Mesenteric fat pad (tissue), 1 donor: Measurements from ENCODE around the gene CDIP1. TPM values are rescaled to one million over a fixed set of nuclear protein-coding genes. Genes with fewer than 3 reads are reported as not detected.

Experiments used
- DNase-seq: peaks from one replicate; pipeline ENCODE4 v3.0.0-alpha.2; 2020; ENCODE audit warnings: low spot score
- total RNA-seq: library from RNA; stranded (reverse); fragmentation: NEBNext Ultra II Directional; extraction: Animal tissue kit (Norgen Biotek cat#: 25700); gene quantifications from one replicate; pipeline ENCODE4 v1.2.1, GENCODE V29; 2021
- donor health status: DM: yes; HTN: yes; CAD: no.

Gene CDIP1
- total RNA-seq, 1 donor from 2014 or later, result 24.8 TPM

DNA sequence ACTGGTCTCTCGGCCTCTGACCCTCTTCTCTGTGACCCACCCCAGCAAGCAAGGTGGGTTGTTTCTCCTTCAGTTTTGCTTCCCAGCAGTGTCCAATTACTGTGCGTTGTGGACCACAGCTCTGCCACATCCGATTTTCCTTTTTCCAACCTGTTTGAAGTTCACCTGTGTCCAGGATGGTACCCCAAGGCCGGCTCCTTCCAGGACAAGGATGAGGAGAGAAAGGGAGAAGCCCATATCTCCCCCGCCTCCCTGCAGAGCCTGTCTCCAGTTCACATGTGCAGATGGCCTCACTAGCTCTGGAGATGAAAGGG is 77.7 kb downstream of the CDIP1 start:
- DNase-seq, result no peak

Other genes starting within 250 kb of the CDIP1 start
- 14.2 TPM for gene GLIS2, start 222.7 kb downstream of the CDIP1 start, total RNA-seq
- 38.2 TPM for gene PAM16, start 187.5 kb downstream of the CDIP1 start, total RNA-seq
- gene VASN, start 166.9 kb downstream of the CDIP1 start, total RNA-seq, result 26.6 TPM
- 45.0 TPM for gene CORO7, start 122.2 kb downstream of the CDIP1 start, total RNA-seq
- gene DNAJA3, start 112.9 kb downstream of the CDIP1 start, total RNA-seq, result 36.0 TPM
- 23.4 TPM for gene NMRAL1, start 64.1 kb downstream of the CDIP1 start, total RNA-seq
- gene HMOX2, start 62.4 kb downstream of the CDIP1 start, total RNA-seq, result 84.1 TPM
- gene C16orf96, start 17.6 kb upstream of the CDIP1 start, total RNA-seq, result 0.10 TPM
- 20.9 TPM for gene UBALD1, start 76.1 kb upstream of the CDIP1 start, total RNA-seq
- gene MGRN1, start 86.1 kb upstream of the CDIP1 start, total RNA-seq, result 74.1 TPM
- 19.4 TPM for gene NUDT16L1, start 154.8 kb upstream of the CDIP1 start, total RNA-seq
- gene ANKS3, start 195.5 kb upstream of the CDIP1 start, total RNA-seq, result 16.4 TPM
- gene DNAAF8, start 195.8 kb upstream of the CDIP1 start, total RNA-seq, result 1.3 TPM
- 12.4 TPM for gene ZNF500, start 228.4 kb upstream of the CDIP1 start, total RNA-seq
- gene SEPTIN12, start 249.6 kb upstream of the CDIP1 start, total RNA-seq, result not detected